C4-2B (cell line): ENCODE results near the gene HIPK4.
A peak's percentile ranks its signal among the peaks of the same experiment; 100 is the strongest.

Source experiments
- H3K27ac ChIP-seq: fragments of 450-650 bp; 2 replicates; pipeline ENCODE4 v1.5.1; 2017
- ZFX ChIP-seq: fragments of 450-650 bp; IDR thresholded peaks from 2 replicates; pipeline ENCODE4 v1.6.1; 2017
- TF ChIP-seq, protein P1 (sequence below): fragments of 450-650 bp; conservative IDR thresholded peaks from 2 replicates; pipeline ENCODE4 v1.5.1; 2017; ENCODE audit warnings: mild to moderate bottlenecking

Gene HIPK4

DNA sequence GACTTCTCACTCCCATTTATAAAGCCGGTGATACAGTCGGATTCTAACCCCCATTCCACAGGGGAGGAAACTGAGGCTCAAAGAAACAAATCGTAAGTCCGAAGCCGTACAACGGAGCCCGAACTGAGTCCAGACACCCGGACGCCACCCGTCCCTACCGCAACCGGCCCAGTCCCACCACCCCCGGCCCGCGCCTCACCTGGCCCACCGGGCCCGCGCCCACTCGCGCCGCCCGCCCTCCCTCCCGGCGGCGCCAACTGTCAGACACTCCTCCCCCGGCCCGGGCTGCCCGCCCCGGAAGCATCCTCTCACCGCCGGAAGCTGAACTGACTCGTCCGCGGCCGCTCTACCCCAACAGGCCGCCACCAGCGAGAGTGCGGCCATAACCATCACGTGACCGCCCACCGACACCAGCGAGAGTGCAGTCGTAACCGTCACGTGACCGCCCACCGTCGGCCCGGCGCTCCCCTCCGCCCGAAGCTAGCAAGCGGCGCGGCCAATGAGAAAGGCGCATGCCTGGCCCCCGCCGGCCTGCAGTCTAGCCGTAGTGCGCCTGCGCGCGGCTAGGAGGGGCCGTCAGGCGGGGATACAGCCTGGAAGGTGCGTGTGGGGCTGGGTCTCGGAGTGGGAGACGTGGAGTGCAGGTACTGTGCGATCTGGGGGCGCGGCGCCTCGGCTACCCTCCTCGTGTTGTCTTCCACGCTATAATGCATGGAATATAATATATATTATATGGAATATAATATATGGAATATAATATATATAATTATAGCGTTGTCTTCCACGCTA, 41.7 kb downstream of the HIPK4 start, which contains the start of the genes C19orf47 and PLD3:
Gene C19orf47, minus strand, starts transcription at position 273 of the 789 bp plus-strand sequence. CDS start 6,540 bp downstream, outside the sequence.
Gene PLD3, plus strand, starts transcription at position 571 of the 789 bp plus-strand sequence. CDS start 17,789 bp downstream, outside the sequence.
- peak within 1 kb of the TSS; percentile 66 for H3K27ac ChIP-seq

DNA sequence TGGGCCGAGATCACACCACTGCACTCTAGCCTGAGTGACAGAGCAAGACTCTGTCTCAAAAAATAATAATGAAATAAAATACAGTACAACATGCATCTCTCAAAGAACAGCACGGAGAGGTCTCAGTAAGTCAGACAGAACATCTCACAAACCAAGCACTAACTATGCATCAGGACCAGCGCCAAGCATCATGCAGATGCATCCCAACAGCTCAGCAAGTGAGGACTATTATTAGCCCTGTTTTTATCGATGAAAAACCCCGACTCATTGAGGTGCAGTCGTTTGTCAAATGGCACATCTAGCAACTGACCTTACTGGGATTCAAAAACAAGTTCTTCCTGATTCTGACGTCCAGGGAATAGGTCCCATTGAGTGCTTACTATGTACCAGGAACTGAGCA, 45.6 kb downstream of the HIPK4 start:
- H3K27ac ChIP-seq = no peak overlapping the region
- TF ChIP-seq, protein P1, sequence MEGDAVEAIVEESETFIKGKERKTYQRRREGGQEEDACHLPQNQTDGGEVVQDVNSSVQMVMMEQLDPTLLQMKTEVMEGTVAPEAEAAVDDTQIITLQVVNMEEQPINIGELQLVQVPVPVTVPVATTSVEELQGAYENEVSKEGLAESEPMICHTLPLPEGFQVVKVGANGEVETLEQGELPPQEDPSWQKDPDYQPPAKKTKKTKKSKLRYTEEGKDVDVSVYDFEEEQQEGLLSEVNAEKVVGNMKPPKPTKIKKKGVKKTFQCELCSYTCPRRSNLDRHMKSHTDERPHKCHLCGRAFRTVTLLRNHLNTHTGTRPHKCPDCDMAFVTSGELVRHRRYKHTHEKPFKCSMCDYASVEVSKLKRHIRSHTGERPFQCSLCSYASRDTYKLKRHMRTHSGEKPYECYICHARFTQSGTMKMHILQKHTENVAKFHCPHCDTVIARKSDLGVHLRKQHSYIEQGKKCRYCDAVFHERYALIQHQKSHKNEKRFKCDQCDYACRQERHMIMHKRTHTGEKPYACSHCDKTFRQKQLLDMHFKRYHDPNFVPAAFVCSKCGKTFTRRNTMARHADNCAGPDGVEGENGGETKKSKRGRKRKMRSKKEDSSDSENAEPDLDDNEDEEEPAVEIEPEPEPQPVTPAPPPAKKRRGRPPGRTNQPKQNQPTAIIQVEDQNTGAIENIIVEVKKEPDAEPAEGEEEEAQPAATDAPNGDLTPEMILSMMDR = no peak
- TF ChIP-seq ZFX = no peak

More for the DNA sequence above, 41.7 kb downstream of the HIPK4 start, which contains the start of the genes C19orf47 and PLD3:
- TF ChIP-seq ZFX = peak; percentile 30; the same call in 1 of the 2 replicates
- TF ChIP-seq, protein P1 = no peak

DNA sequence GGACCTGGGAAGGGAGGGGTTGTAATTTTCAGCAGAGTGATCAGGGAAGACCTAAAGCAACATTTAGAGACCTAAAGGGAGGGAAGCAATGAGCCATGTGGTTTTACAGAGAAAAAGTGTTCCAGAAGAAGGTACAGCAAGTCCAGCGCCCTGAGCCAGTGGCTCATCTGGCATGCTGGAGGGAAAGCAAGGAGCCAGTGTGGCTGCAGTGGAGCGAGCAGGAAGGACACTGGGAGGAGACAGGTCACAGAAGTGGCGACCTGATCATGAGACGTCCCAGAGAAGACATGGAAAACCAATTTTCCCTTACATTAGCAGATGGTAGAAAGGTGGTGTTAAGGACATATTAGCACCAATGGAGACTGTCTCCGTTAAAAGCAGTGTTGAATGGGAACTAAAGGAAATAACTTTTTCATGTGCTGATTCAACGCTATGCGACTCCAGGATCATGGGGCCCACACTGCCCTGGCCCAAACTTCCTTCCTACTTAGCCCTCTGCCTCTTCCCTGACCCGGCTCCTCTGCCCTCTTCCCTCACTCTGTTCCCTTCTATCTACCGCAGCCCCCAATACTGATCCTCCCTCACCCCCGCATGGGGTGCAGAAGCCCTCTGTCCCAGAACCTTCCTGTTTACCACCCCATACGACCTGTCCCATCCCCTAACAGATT, 47.2 kb downstream of the HIPK4 start:
- TF ChIP-seq, protein P1 = no peak
- no peak for TF ChIP-seq ZFX
- H3K27ac ChIP-seq = no peak overlapping the region

DNA sequence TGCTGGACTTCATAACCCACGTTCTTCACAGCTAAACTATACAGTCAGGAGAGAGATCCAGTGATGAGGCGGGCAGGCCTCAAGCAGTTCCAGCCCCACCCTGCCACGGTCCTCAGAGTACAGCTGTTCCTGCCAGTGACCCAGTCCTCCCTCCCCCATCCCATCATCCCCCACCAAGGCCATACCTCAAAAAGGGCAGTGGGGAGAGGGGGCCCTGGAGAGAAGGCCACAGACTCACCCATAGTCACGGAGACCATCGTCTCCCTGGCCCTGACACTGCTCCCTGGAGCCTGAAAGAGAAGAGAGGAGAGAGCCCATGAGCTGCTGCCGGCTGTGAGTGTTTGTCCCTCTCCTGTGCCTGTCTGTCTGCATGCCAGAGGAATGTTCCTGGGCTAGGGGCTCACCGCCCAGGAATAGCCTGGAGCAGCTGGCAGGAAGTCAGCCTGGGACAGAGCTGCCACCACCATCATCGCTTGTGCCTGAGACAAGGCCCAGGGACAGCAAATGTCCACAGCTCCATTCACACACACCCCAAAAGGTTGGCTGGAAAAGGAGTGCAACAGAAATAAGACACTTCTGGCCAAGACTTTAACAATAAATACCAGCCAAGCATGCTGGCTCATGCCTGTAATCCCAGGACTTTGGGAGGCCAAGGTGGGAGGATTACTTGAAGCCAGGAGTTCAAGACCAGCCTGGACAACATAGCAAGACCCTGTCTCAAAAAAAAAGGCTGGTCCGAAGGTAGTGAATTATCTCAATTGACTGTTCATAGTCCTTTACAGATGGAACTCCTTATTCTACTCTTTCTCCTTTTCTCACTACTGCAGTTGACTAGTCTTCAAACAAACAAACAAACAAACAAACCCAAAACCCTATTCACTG, 48.1 kb downstream of the HIPK4 start:
- no peak overlapping the region for H3K27ac ChIP-seq
- no peak for TF ChIP-seq ZFX
- TF ChIP-seq, protein P1 = no peak

- no peak for TF ChIP-seq ZFX
- TF ChIP-seq, protein P1 = no peak
- no peak overlapping the region for H3K27ac ChIP-seq
These were observed 50.8 kb downstream of the HIPK4 start for GRCh38 chr19:40339018-40339728.

GRCh38 chr19:40337594-40337993, 52.4 kb downstream of the HIPK4 start:
- TF ChIP-seq ZFX = no peak
- TF ChIP-seq, protein P1 = no peak
- H3K27ac ChIP-seq = no peak overlapping the region
